GM12873 (cell line): Measurements from ENCODE around the gene CASP10.
A peak's percentile ranks its signal among the peaks of the same experiment; 100 is the strongest.

ENCODE experiments used
- CTCF ChIP-seq: IDR thresholded peaks from 2 replicates; pipeline ENCODE4 v1.5.1; 2012; ENCODE audit warnings: low read depth, mild to moderate bottlenecking, moderate library complexity, low read length, control low read depth; ENCODE audit not compliant: insufficient read depth; ENCODE audit errors: missing control alignments

Gene CASP10

DNA sequence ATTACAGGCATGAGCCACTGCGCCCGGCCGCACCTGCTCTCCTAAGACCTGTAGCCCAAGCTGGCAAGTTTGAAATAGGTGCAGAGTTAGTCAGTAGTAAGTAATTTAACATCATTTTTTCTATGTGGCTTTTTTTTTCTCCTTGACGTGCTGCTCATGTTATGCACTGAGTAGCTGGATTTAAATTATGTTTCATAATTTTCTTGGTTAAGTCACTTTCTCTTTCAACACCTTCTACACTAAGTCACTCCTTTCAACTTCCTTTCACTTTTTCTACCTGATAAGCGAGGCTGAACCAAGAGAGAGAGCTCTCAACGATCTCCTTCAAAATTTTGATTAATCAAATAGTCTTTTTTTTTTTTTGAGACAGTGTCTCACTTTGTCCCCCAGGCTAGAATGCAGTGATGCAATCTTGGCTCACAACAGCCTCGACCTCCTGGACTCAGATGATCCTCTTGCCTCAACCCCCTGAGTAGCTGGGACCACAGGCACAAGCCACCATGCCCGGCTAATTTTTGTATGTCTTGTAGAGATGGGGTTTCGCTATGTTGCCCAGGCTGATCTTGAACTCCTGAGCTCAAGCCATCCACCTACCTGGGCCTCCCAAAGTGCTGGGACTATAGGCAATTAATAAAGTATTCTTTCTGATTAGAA is 90.5 kb downstream of the CASP10 start:
- no peak for TF ChIP-seq CTCF

GRCh38 chr2:201275069-201275468 is 92.1 kb downstream of the CASP10 start:
- TF ChIP-seq CTCF: no peak

DNA sequence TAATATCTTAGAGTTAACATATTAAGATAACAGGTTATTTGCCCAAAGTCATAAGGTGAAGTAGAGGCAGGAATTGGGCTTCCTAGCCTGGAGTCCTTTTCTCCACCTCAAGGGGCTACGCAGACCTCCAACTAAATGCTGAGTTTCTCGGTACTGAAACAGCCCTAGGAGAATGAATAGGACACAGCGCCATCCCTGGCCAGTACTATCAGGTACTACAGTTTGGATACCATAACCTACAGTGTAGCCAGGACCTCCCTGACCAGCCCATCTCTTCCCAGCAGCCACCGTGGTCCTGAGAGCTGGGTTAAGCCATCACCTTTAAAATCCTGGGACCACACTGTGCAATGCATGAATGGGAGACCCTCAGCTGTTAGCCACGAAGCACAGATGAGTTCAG is 93.0 kb downstream of the CASP10 start:
- TF ChIP-seq CTCF: peak; percentile 9

- TF ChIP-seq CTCF: no peak
Measured at GRCh38 chr2:201276511-201276910, 93.6 kb downstream of the CASP10 start.
